Stimulated activated naive B cell treated with anti-CD40 and anti-IgM and Interleukin-4, amounts not matched to agents 10 μg/mL and 1 μg/mL and 100 μg/mL, for 72 hours (primary cell): ENCODE data around the gene PTPRH.
A peak's percentile ranks its signal among the peaks of the same experiment; 100 is the strongest.
"Not testable (repeated sequence)": the region's sequence is repeated elsewhere in the genome, so short reads cannot be mapped to it uniquely, and the experiment has no call there.

Source experiments
- ATAC-seq, 2 donors: fragments of 150-1000 bp; cut with Tn5 transposase; replicated peaks; 2 replicates each; pipeline ENCODE4 v1.10.0; 2021; ENCODE audit warnings: moderate library complexity in 1 of 2
- DNase-seq: peaks from one replicate; pipeline ENCODE4 v3.0.0; 2021
- H3K27ac Mint-ChIP-seq: one replicate; pipeline ENCODE4 v1.8.0; 2022; ENCODE audit warnings: mild to moderate bottlenecking, mixed read lengths
- H3K27me3 Mint-ChIP-seq, 2 donors: one replicate each; pipeline ENCODE4 v1.8.0; 2022; ENCODE audit warnings: mixed read lengths in 2 of 2
- H3K36me3 Mint-ChIP-seq, 2 donors: one replicate each; pipeline ENCODE4 v1.8.0; 2022; ENCODE audit warnings: mixed read lengths in 2 of 2, mild to moderate bottlenecking in 1 of 2
- H3K4me1 Mint-ChIP-seq, 2 donors: one replicate each; pipeline ENCODE4 v1.8.0; 2022; ENCODE audit warnings: mixed read lengths in 2 of 2, mild to moderate bottlenecking in 1 of 2
- H3K4me3 Mint-ChIP-seq, 2 donors: one replicate each; pipeline ENCODE4 v1.8.0; 2022; ENCODE audit warnings: mild to moderate bottlenecking in 2 of 2, mixed read lengths in 2 of 2, moderate library complexity in 1 of 2
- H3K9me3 Mint-ChIP-seq, 2 donors: one replicate each; pipeline ENCODE4 v1.8.0; 2022; ENCODE audit warnings: mixed read lengths in 2 of 2, mild to moderate bottlenecking in 1 of 2

The PTPRH gene

DNA sequence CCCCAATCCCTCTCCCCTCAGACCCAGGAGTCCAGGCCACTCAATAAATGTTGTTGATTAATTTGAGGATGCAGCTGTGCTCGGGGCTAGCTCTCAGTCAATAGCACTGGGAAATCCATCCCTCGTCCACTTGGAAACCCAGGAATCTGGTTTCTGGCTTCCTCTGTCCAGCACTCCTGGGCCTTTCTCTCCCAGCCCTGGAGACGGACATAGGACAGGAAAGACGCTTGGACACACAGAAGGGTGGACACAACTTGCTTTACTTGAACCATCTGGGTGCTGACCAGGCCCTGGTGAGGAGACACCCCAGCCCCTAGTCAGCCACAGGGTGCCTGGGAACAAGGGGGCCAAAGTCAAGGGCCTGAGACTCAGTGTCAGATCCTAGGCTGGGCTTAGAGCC, 50.9 kb downstream of the PTPRH start:
- H3K36me3 Mint-ChIP-seq: peaks cover 3 to 9% of the 10 kb centered on the region in 2 donors
- DNase-seq (no peak), ATAC-seq (no peak)
- peaks cover 64 to 74% of the 10 kb centered on the region in 2 donors for H3K27me3 Mint-ChIP-seq
- H3K9me3 Mint-ChIP-seq: peaks cover 0 to 7% of the 10 kb centered on the region in 2 donors
- H3K4me3 Mint-ChIP-seq: no peak overlapping the region
- H3K4me1 Mint-ChIP-seq: peaks cover 14 to 29% of the 10 kb centered on the region in 2 donors
- H3K27ac Mint-ChIP-seq: no peak overlapping the region

DNA sequence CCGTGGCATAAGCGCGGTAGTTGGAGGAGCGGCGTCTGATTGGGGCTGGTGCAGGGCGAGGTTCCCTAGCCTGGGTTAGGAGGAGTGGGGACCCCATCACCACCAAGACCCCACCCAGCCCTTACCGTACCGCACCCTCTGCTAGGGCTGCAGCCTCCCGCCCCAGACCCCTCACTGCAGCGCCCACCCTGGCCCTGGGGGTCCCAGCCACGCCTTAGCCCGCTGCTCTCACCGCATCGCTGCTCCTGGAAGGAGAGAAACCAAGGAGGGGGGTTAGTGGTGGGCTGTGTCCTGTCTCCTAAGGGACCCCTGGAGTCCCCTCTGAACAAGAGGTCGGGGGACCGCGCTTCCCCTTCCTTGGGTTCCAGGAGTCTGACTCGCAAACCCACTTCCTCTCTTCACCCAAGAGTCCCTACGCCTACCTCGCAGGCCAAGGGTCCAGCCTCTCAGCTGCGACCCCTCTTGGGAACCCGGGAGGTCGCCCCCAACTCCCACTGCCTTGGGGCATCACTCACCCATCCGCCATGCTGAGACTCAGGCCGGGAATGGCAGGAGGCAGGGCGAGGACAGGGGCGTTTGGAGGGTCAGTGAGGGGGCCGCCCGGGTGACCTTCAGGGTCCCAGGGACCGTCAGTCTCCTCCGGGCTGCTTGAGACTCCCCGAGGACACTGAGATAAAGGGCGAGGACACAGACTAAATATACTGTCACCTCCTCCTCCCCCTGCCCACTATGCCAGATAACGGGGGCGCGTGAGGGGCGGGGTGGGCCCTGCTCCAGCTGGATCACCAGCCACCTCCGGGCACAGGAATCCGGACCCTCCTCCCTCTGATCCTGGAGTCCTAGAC, 52.0 kb downstream of the PTPRH start, which contains the start of gene TNNI3:
TNNI3 (minus strand) TSS at position 669 of the 845 bp plus-strand sequence; CDS start at position 526, 143 bp downstream.
- peak within 1 kb of the TSS; percentile 31 for H3K27ac Mint-ChIP-seq
- H3K27me3 Mint-ChIP-seq: peaks cover 64 to 74% of the 10 kb centered on the region in 2 donors
- peaks cover 3 to 10% of the 10 kb centered on the region in 2 donors for H3K36me3 Mint-ChIP-seq
- peak within 1 kb of the TSS in 1 of 2 donors; percentile 43 for H3K4me3 Mint-ChIP-seq
- H3K4me1 Mint-ChIP-seq: peaks cover 14 to 30% of the 10 kb centered on the region in 2 donors
- DNase-seq (no peak), ATAC-seq (no peak)
- H3K9me3 Mint-ChIP-seq: peaks cover under 1 to 7% of the 10 kb centered on the region in 2 donors

DNA sequence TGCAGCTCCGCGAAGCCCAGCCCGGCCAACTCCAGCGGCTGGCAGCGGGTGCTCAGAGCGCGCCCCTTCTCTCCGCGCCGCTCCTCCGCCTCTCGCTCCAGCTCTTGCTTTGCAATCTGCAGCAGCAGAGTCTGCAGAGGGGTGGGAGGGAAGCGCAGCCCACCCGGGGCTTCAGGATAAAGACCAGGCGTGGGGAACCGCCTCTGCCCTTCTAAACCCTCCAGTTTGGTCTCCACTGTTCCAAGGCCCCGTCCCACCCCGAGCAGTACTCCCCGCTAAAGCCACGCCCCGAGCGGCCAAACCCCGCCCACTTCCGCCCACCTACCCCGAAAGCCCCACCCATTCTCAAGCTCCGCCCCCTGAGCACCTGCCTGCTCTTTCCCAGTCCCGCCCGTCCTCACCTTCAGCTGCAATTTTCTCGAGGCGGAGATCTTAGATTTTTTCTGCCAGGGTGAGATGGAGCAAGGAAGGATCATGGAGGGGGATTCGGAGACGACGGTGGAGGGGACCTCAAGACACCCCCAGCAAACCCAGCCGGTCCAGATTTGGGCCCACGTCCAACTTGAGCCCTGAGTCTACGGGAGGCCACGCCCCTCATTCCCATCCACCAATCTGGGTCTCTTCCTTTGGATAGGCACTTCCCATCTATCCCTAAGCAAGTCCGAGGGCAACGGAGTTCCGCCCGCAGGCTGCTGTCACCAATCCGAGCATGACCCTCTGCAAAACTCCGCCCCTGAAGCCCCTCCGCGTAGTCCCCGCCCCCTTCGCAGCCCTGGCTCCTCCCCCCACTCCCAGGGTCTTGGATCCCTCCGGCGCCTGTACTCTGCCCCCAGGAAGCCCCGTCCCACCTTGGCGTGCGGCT, 52.9 kb downstream of the PTPRH start:
- Mint-ChIP-seq H3K36me3 (peaks cover 7 to 15% of the 10 kb centered on the region in 2 donors), H3K4me3 (peak overlapping the region in 1 of 2 donors; percentile 43), H3K27me3 (peaks cover 65 to 70% of the 10 kb centered on the region in 2 donors), H3K27ac (peak overlapping the region; percentile 31), H3K9me3 (peaks cover 9 to 13% of the 10 kb centered on the region in 2 donors), H3K4me1 (peaks cover 18 to 39% of the 10 kb centered on the region in 2 donors)
- ATAC-seq (no peak), DNase-seq (no peak)

DNA sequence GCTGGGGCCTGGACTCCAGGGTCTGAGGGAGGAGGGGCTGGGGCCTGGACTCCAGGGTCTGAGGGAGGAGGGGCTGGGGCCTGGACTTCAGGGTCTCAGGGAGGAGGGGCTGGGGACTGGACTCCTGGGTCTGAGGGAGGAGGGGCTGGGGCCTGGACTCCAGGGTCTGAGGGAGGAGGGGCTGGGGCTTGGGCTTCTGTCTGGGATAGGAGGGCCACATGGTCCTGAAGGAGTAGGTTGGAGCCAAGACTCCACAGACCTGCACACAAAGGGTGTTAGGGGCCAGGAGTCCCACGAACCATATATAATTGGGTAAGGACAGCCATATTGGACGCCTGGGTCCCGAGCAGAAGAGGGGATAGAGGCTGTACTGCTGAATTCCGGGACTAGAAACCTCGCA, 53.5 kb downstream of the PTPRH start:
- H3K27ac Mint-ChIP-seq: not testable (repeated sequence)
- Mint-ChIP-seq H3K27me3 (peaks cover 64% of the 10 kb centered on the region in 2 donors), H3K9me3 (peaks cover 11 to 15% of the 10 kb centered on the region in 2 donors)

GRCh38 chr19:55153652-55154264, 55.5 kb downstream of the PTPRH start:
- Mint-ChIP-seq H3K27ac (no peak overlapping the region), H3K9me3 (peaks cover 11 to 13% of the 10 kb centered on the region in 2 donors), H3K4me1 (peaks cover 15 to 29% of the 10 kb centered on the region in 2 donors), H3K4me3 (no peak overlapping the region), H3K36me3 (peaks cover 4 to 13% of the 10 kb centered on the region in 2 donors), H3K27me3 (peaks cover 60 to 61% of the 10 kb centered on the region in 2 donors)
- DNase-seq: no peak
- ATAC-seq: no peak

More for the DNA sequence above, 53.5 kb downstream of the PTPRH start:
- not testable (repeated sequence) for H3K4me3 Mint-ChIP-seq, ATAC-seq, DNase-seq
- Mint-ChIP-seq H3K36me3 (peaks cover 7 to 15% of the 10 kb centered on the region in 2 donors), H3K4me1 (peaks cover 18 to 37% of the 10 kb centered on the region in 2 donors)

- DNase-seq (no peak), ATAC-seq (no peak)
- Mint-ChIP-seq H3K9me3 (peaks cover 11 to 13% of the 10 kb centered on the region in 2 donors), H3K27ac (peak overlapping the region; percentile 22), H3K27me3 (peaks cover 52 to 58% of the 10 kb centered on the region in 2 donors), H3K36me3 (peaks cover 4 to 13% of the 10 kb centered on the region in 2 donors), H3K4me1 (peaks cover 15 to 26% of the 10 kb centered on the region in 2 donors), H3K4me3 (peak overlapping the region in 1 of 2 donors; percentile 8)
Measured at GRCh38 chr19:55152017-55152416, 57.3 kb downstream of the PTPRH start.

- peaks cover 19 to 28% of the 10 kb centered on the region in 2 donors for H3K4me1 Mint-ChIP-seq
- peaks cover 53 to 64% of the 10 kb centered on the region in 2 donors for H3K27me3 Mint-ChIP-seq
- DNase-seq (no peak), ATAC-seq (no peak)
- peaks cover 4 to 15% of the 10 kb centered on the region in 2 donors for H3K36me3 Mint-ChIP-seq
- peak within 1 kb of the TSS; percentile 86 for H3K27ac Mint-ChIP-seq
- H3K4me3 Mint-ChIP-seq: no peak within 1 kb of the TSS
- peaks cover 11% of the 10 kb centered on the region in 2 donors for H3K9me3 Mint-ChIP-seq
Measured at GRCh38 chr19:55149078-55150003, 60.0 kb downstream of the PTPRH start, which contains the start of gene TNNT1. TNNT1 (minus strand) TSS chr19:55149206; CDS start chr19:55147157, 2,049 bp downstream.

GRCh38 chr19:55147545-55148251, 61.6 kb downstream of the PTPRH start:
- no peak for ATAC-seq

GRCh38 chr19:55146705-55147273, 62.5 kb downstream of the PTPRH start:
- H3K27me3 Mint-ChIP-seq: peaks cover 52 to 73% of the 10 kb centered on the region in 2 donors
- no peak overlapping the region for H3K4me3 Mint-ChIP-seq
- ATAC-seq: no peak
- H3K27ac Mint-ChIP-seq: no peak overlapping the region
- H3K9me3 Mint-ChIP-seq: peaks cover 4 to 5% of the 10 kb centered on the region in 2 donors
- H3K36me3 Mint-ChIP-seq: peaks cover under 1 to 4% of the 10 kb centered on the region in 2 donors
- DNase-seq: no peak
- H3K4me1 Mint-ChIP-seq: peaks cover 9 to 18% of the 10 kb centered on the region in 2 donors

More at GRCh38 chr19:55147545-55148251, 61.6 kb downstream of the PTPRH start:
- peaks cover 8 to 11% of the 10 kb centered on the region in 2 donors for H3K9me3 Mint-ChIP-seq
- H3K27ac Mint-ChIP-seq: no peak overlapping the region
- peaks cover 56 to 70% of the 10 kb centered on the region in 2 donors for H3K27me3 Mint-ChIP-seq
- no peak for DNase-seq
- H3K36me3 Mint-ChIP-seq: peaks cover 4 to 9% of the 10 kb centered on the region in 2 donors
- peaks cover 14 to 21% of the 10 kb centered on the region in 2 donors for H3K4me1 Mint-ChIP-seq
- no peak overlapping the region for H3K4me3 Mint-ChIP-seq

- H3K4me3 Mint-ChIP-seq: peak overlapping the region in 1 of 2 donors; percentile 24
- DNase-seq (no peak), ATAC-seq (no peak)
- H3K27ac Mint-ChIP-seq: no peak overlapping the region
- peaks cover 0 to 3% of the 10 kb centered on the region in 2 donors for H3K36me3 Mint-ChIP-seq
- H3K9me3 Mint-ChIP-seq: no peaks in the 10 kb centered on the region
- H3K27me3 Mint-ChIP-seq: peaks cover 53 to 79% of the 10 kb centered on the region in 2 donors
- peaks cover 10 to 20% of the 10 kb centered on the region in 2 donors for H3K4me1 Mint-ChIP-seq
Measured at GRCh38 chr19:55146078-55146704, 63.1 kb downstream of the PTPRH start.

GRCh38 chr19:55145232-55145631, 64.1 kb downstream of the PTPRH start:
- Mint-ChIP-seq H3K36me3 (peaks cover 0 to 3% of the 10 kb centered on the region in 2 donors), H3K4me3 (peak overlapping the region in 1 of 2 donors; percentile 29), H3K9me3 (no peaks in the 10 kb centered on the region), H3K4me1 (peaks cover 12 to 24% of the 10 kb centered on the region in 2 donors), H3K27me3 (peaks cover 55 to 82% of the 10 kb centered on the region in 2 donors), H3K27ac (no peak overlapping the region)
- DNase-seq: no peak
- no peak for ATAC-seq
